Posterior cingulate gyrus (tissue), 11 donors: ENCODE data around the gene PYCARD.

Experiments
- DNase-seq, 10 donors: peaks; one replicate each; pipeline versions ENCODE4 v3.0.0 to v3.0.0-alpha.2; 2020 to 2021; ENCODE audit warnings: mixed read lengths in 3 of 10
- intact Hi-C: fragments of 100-400 bp; cut with DNase I; formaldehyde crosslinking; loops from one replicate; pipeline ENCODE4 v1.15.1; 2023

PYCARD gene

GRCh38 chr16:31192856-31193642, 9.5 kb downstream of the PYCARD start:
- DNase-seq: peak in 2 of 10 donors; percentile 22 to 65
- intact Hi-C loops: no loop called here

GRCh38 chr16:31191697-31192428, 10.7 kb downstream of the PYCARD start:
- DNase-seq: no peak
- intact Hi-C loops: no loop called here

- peak in 2 of 10 donors; percentile 22 to 43 for DNase-seq
- intact Hi-C loops: no loop called here
Measured at GRCh38 chr16:31190818-31191444, 11.6 kb downstream of the PYCARD start.

GRCh38 chr16:31190061-31190460, 12.5 kb downstream of the PYCARD start:
- intact Hi-C loops: no loop called here
- DNase-seq: peak in 2 of 10 donors; percentile 35 to 72

GRCh38 chr16:31189412-31189778, 13.2 kb downstream of the PYCARD start:
- no peak for DNase-seq
- intact Hi-C loops: loop anchor here (10.0 kb wide), 1 partner anchor 265 kb away; the partner anchor contains the start of gene ARMC5

GRCh38 chr16:31188450-31189411, 13.8 kb downstream of the PYCARD start:
- intact Hi-C loops: loop anchor here (10.0 kb wide), 1 partner anchor 266 kb away; the partner anchor contains the start of gene ARMC5
- no peak for DNase-seq

GRCh38 chr16:31187808-31188189, 14.8 kb downstream of the PYCARD start:
- intact Hi-C loops: loop anchor here (10.0 kb wide), 1 partner anchor 267 kb away; the partner anchor contains the start of gene ARMC5
- peak in 2 of 10 donors; percentile 6 to 18 for DNase-seq

GRCh38 chr16:31186930-31187807, 15.4 kb downstream of the PYCARD start:
- intact Hi-C loops: loop anchor here (10.0 kb wide), 1 partner anchor 268 kb away; the partner anchor contains the start of gene ARMC5
- peak in 2 of 10 donors; percentile 17 to 25 for DNase-seq

- intact Hi-C loops: loop anchor here (10.0 kb wide), 1 partner anchor 269 kb away; the partner anchor contains the start of gene ARMC5
- DNase-seq: no peak
Measured at GRCh38 chr16:31186176-31186575, 16.4 kb downstream of the PYCARD start.

GRCh38 chr16:31185339-31185738, 17.2 kb downstream of the PYCARD start:
- DNase-seq: no peak
- intact Hi-C loops: loop anchor here (10.0 kb wide), 1 partner anchor 269 kb away; the partner anchor contains the start of gene ARMC5

- intact Hi-C loops: loop anchor here (10.0 kb wide), 1 partner anchor 270 kb away; the partner anchor contains the start of gene ARMC5
Measured at GRCh38 chr16:31184888-31185287, 17.7 kb downstream of the PYCARD start.

GRCh38 chr16:31183432-31184428, 18.8 kb downstream of the PYCARD start:
- intact Hi-C loops: loop anchor here (10.0 kb wide), 1 partner anchor 271 kb away; the partner anchor contains the start of gene ARMC5
- DNase-seq: peak in 1 of 10 donors; percentile 46

More at GRCh38 chr16:31184888-31185287, 17.7 kb downstream of the PYCARD start:
- DNase-seq: peak in 2 of 10 donors; percentile 30 to 57

GRCh38 chr16:31182391-31182790, 20.2 kb downstream of the PYCARD start:
- intact Hi-C loops: loop anchor here (10.0 kb wide), 1 partner anchor 272 kb away; the partner anchor contains the start of gene ARMC5

GRCh38 chr16:31181102-31181830, 21.3 kb downstream of the PYCARD start:
- peak in 2 of 10 donors; percentile 72 to 84 for DNase-seq
- intact Hi-C loops: loop anchor here (2.0 to 10.0 kb wide), 2 partner anchors 38 to 274 kb away; partner anchors contain the start of gene ARMC5

More at GRCh38 chr16:31182391-31182790, 20.2 kb downstream of the PYCARD start:
- peak in 1 of 10 donors; percentile 21 for DNase-seq

GRCh38 chr16:31179747-31180459, 22.7 kb downstream of the PYCARD start, which contains the start of gene FUS:
FUS (plus strand) TSS chr16:31180139; CDS start chr16:31180215, 76 bp downstream.
- peak; percentile 84 to 98 (median 90) for DNase-seq
- intact Hi-C loops: loop anchor here (2.0 to 10.0 kb wide), 2 partner anchors 37 to 275 kb away; partner anchors contain the start of gene ARMC5
